PC-3 (cell line): ENCODE data around the gene HOXB6. TPM values are rescaled to one million over a fixed set of nuclear protein-coding genes. Genes with fewer than 3 reads are reported as not detected.

ENCODE experiments used
- ATAC-seq: fragments of 200-7000 bp; cut with Tn5 transposase; 2 replicates; pipeline ENCODE4 v1.9.1; 2020; ENCODE audit warnings: mild to moderate bottlenecking, moderate library complexity
- BruUV-seq: library from RNA; stranded (reverse); fragments of 400-500 nt; replicated peaks from 2 replicates; lab custom pipeline; 2021; lab: Mats Ljungman, UMichigan
- CTCF ChIA-PET: fragments of 300-600 bp; sonication (Branson Sonifier 250); formaldehyde crosslinking; loops from one replicate; lab custom pipeline; 2022; ENCODE audit warnings: antibody characterized with exemption; lab: Charles Lee
- POLR2A ChIA-PET: fragments of 300-600 bp; sonication (Branson Sonifier 250); formaldehyde crosslinking; loops from one replicate; lab custom pipeline; 2022; ENCODE audit warnings: antibody characterized with exemption; ENCODE audit not compliant: unreplicated experiment; lab: Charles Lee
- DNase-seq: peaks from one replicate; pipeline ENCODE4 v3.0.0-alpha.2; 2015
- H2AFZ ChIP-seq: fragments of 300-600 bp; sonication (generic); 2 replicates; pipeline ENCODE4 v1.6.0; 2016; ENCODE audit warnings: antibody characterized with exemption, low read length
- H3F3A ChIP-seq: fragments of 300-600 bp; sonication (generic); one replicate; pipeline ENCODE4 v1.6.0; 2017; ENCODE audit warnings: antibody characterized with exemption, low read length, control low read depth, mild to moderate bottlenecking; ENCODE audit not compliant: unreplicated experiment
- H3K27ac ChIP-seq: fragments of 300-600 bp; sonication (generic); 2 replicates; pipeline ENCODE4 v1.5.1; 2016; ENCODE audit warnings: mild to moderate bottlenecking, low read length
- H3K27me3 ChIP-seq: fragments of 300-600 bp; sonication (generic); 2 replicates; pipeline ENCODE4 v1.6.1; 2016; ENCODE audit warnings: low read length, mixed read lengths
- H3K36me3 ChIP-seq: fragments of 300-600 bp; sonication (generic); 2 replicates; pipeline ENCODE4 v1.6.1; 2016; ENCODE audit warnings: low read depth, mixed run types, low read length, mixed read lengths
- H3K4me1 ChIP-seq: fragments of 300-600 bp; sonication (generic); 2 replicates; pipeline ENCODE4 v1.5.1; 2016; ENCODE audit warnings: low read length; ENCODE audit not compliant: insufficient read depth
- H3K4me2 ChIP-seq: fragments of 300-600 bp; sonication (generic); 2 replicates; pipeline ENCODE4 v1.6.0; 2016; ENCODE audit warnings: low read length
- H3K4me3 ChIP-seq: fragments of 300-600 bp; sonication (generic); 2 replicates; pipeline ENCODE4 v1.5.1; 2016; ENCODE audit warnings: mild to moderate bottlenecking, low read length, mixed read lengths
- H3K79me2 ChIP-seq: fragments of 300-600 bp; sonication (generic); 2 replicates; pipeline ENCODE4 v1.6.1; 2017; ENCODE audit warnings: low read length, mixed read lengths
- H3K9ac ChIP-seq: fragments of 300-600 bp; sonication (generic); 2 replicates; pipeline ENCODE4 v1.6.0; 2016; ENCODE audit warnings: mild to moderate bottlenecking, low read length
- H3K9me2 ChIP-seq: fragments of 300-600 bp; sonication (generic); replicated peaks from 2 replicates; pipeline ENCODE4 v1.6.1; 2016; ENCODE audit warnings: mixed run types, low read length, mixed read lengths
- H3K9me3 ChIP-seq: fragments of 300-600 bp; sonication (generic); 2 replicates; pipeline ENCODE4 v1.6.1; 2016; ENCODE audit warnings: low read length, mixed read lengths
- H4K20me1 ChIP-seq: fragments of 300-600 bp; sonication (generic); 2 replicates; pipeline ENCODE4 v1.6.1; 2016; ENCODE audit warnings: low read length, mixed read lengths
- CTCF ChIP-seq: fragments of 300-600 bp; sonication (generic); conservative IDR thresholded peaks from 2 replicates; pipeline ENCODE4 v1.5.1; 2017; ENCODE audit warnings: antibody characterized with exemption, low read depth, mild to moderate bottlenecking, low read length
- EZH2 ChIP-seq: fragments of 300-600 bp; sonication (generic); IDR thresholded peaks from one replicate; pipeline ENCODE4 v1.6.1; 2017; ENCODE audit warnings: antibody characterized with exemption, mild to moderate bottlenecking, low read length; ENCODE audit not compliant: unreplicated experiment
- EZH2phosphoT487 ChIP-seq: fragments of 300-600 bp; sonication (generic); IDR thresholded peaks from 2 replicates; pipeline ENCODE4 v1.6.1; 2018; ENCODE audit warnings: mild to moderate bottlenecking, antibody characterized with exemption, low read length, borderline replicate concordance
- intact Hi-C: fragments of 100-400 bp; cut with micrococcal nuclease; formaldehyde crosslinking; loops from 2 replicates; pipeline ENCODE4 v1.9.0; 2023
- total RNA-seq: library from RNA; depleted of rRNA; stranded (reverse); fragments of >200 nt; gene quantifications from 2 replicates; pipeline ENCODE4 v1.2.3, GENCODE V29; 2014

Gene HOXB6
- total RNA-seq, 1 experiment from 2014 or later: 9.5 TPM

GRCh38 chr17:48584223-48584741, 20.5 kb downstream of the HOXB6 start:
- ATAC-seq: no peak
- Histone ChIP-seq H3K4me3 (peak overlapping the region; percentile 83), H3K9ac (no peak overlapping the region), H3K27me3 (no peaks in the 10 kb centered on the region), H2AFZ (no peak overlapping the region), H3K9me3 (no peaks in the 10 kb centered on the region), H3F3A (no peaks in the 10 kb centered on the region), H4K20me1 (no peaks in the 10 kb centered on the region), H3K9me2 (no peaks in the 10 kb centered on the region), H3K79me2 (0 out of 2 replicates have a peak, but pooled peaks cover 6% of the 10 kb centered on the region), H3K36me3 (no peaks in the 10 kb centered on the region), H3K4me2 (peak overlapping the region; percentile 97), H3K27ac (no peak overlapping the region), H3K4me1 (peaks cover 22% of the 10 kb centered on the region)
- TSS peak; percentile 27 for BruUV-seq
- POLR2A ChIA-PET: no interaction called here
- TF ChIP-seq CTCF (no peak), EZH2 (no peak)
- CTCF ChIA-PET: no interaction called here
- DNase-seq: no peak
- intact Hi-C loops: no loop called here

GRCh38 chr17:48583708-48584222, 21.0 kb downstream of the HOXB6 start:
- CTCF ChIA-PET: no interaction called here
- POLR2A ChIA-PET: no interaction called here
- Histone ChIP-seq H4K20me1 (no peaks in the 10 kb centered on the region), H2AFZ (no peak overlapping the region), H3F3A (no peaks in the 10 kb centered on the region), H3K4me1 (peaks cover 22% of the 10 kb centered on the region), H3K36me3 (no peaks in the 10 kb centered on the region), H3K4me2 (peak overlapping the region; percentile 97; the same call in 1 of the 2 replicates), H3K4me3 (no peak overlapping the region), H3K9me2 (no peaks in the 10 kb centered on the region), H3K9me3 (no peaks in the 10 kb centered on the region), H3K27ac (no peak overlapping the region), H3K9ac (no peak overlapping the region), H3K27me3 (no peaks in the 10 kb centered on the region), H3K79me2 (0 out of 2 replicates have a peak, but pooled peaks cover 6% of the 10 kb centered on the region)
- ATAC-seq (no peak), DNase-seq (no peak)
- intact Hi-C loops: no loop called here
- no TSS peak for BruUV-seq
- TF ChIP-seq EZH2phosphoT487: no peak
- TF ChIP-seq CTCF: no peak

DNA sequence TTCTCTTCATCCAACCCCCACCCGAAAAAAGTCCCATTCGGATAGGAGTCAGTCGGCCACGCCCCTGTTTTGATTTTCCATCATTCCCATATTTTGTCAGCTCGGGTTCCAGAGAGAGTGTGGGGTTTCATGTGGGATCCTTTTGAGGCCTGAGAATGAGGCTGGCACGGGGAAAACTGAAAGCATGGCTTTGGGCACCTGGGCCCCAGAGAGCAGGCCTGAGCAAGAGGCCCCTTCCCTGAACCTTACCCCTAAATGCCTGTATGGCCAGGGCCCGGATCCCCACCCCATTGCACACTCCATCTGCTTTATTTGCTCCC, 22.1 kb downstream of the HOXB6 start:
- H3K4me3 ChIP-seq: no peak overlapping the region
- H3K4me1 ChIP-seq: peaks cover 20% of the 10 kb centered on the region

More for the DNA sequence above, 22.1 kb downstream of the HOXB6 start:
- ATAC-seq: no peak
- no TSS peak for BruUV-seq
- CTCF ChIA-PET: interaction anchor here (0.6 kb wide), 1 partner anchor 85 kb away, joined by 3 read pairs; no protein-coding TSS in a partner anchor
- Histone ChIP-seq H3K27me3 (no peaks in the 10 kb centered on the region), H4K20me1 (no peaks in the 10 kb centered on the region), H3F3A (no peaks in the 10 kb centered on the region), H3K79me2 (0 out of 2 replicates have a peak, but pooled peaks cover 6% of the 10 kb centered on the region), H3K9ac (no peak overlapping the region), H3K9me3 (no peaks in the 10 kb centered on the region), H3K36me3 (no peaks in the 10 kb centered on the region), H3K27ac (no peak overlapping the region), H3K4me2 (no peak overlapping the region), H3K9me2 (no peaks in the 10 kb centered on the region), H2AFZ (no peak overlapping the region)
- no peak for DNase-seq
- no peak for TF ChIP-seq EZH2phosphoT487
- no peak for TF ChIP-seq CTCF
- no peak for TF ChIP-seq EZH2
- POLR2A ChIA-PET: no interaction called here
- intact Hi-C loops: no loop called here
